GM10847 (cell line): ENCODE data around the gene COMT.
A peak's percentile ranks its signal among the peaks of the same experiment; 100 is the strongest.

Source experiments
- POLR2A ChIP-seq: IDR thresholded peaks from 2 replicates; pipeline ENCODE4 v1.6.1; 2011; ENCODE audit not compliant: insufficient read length; ENCODE audit errors: extremely low read depth

COMT gene

DNA sequence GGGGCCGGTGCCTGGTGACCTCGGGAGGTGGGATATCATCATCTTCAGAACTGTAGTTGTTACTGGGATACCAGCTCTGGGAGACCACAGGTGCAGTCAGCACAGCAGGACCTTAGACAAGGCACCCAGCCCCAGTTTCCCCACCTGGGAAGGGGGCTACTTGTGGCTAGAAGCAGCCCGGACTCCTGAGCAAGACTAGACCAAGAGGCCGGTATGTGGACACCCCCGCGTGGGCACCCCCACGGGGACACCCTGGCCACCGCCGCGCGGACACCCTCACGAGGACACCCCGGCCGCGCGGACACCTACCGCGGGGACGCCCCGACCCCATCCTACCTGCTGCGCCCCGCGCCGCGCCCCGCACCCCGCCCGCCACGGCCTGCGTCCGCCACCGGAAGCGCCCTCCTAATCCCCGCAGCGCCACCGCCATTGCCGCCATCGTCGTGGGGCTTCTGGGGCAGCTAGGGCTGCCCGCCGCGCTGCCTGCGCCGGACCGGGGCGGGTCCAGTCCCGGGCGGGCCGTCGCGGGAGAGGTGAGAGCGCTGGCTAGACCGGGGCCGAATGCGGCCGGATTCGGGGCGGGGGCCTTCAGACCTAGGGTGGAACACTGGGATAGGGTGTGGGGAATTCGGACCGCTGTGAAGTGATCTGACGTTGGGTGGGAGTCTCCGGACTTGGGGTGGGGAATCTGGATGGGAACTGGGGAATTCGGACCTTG, at the start of gene COMT, which contains the start of gene TXNRD2:
Gene COMT (plus strand): TSS at position 408 of the 718 bp plus-strand sequence. CDS start 20,755 bp downstream, outside the sequence.
Gene TXNRD2 (minus strand): TSS at position 454 of the 718 bp plus-strand sequence. CDS start 15 bp downstream, at position 439.
- TF ChIP-seq POLR2A = peak; percentile 91

DNA sequence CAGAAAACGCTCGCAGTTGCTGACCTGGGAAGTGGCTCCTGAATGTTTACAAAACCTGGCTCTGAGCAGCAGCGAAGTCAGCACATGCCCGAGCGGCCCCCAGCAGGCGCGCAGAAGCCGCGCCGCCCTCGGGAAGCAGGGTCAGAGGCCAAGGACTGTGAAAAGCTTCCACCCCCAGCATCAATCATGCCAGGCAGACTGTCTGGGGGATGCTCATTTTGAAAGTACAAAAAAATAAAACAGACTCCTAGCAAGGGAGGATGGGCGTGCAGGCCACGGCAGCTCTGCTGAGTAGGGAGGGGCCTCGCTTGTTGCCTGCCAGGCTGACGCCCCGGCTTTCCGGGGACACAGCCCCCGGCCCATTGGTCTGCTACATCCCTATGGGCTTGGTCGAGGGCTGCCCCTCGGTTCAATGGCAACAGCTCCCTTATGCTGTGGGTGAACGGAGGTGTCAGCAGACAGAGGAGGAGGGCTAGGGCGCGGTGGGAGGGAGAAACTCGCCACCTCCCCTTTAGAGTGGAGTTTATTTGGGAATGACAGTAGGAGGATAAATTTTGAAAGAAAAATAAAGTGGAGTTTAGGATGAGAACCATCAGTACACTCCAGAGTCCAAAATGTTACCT, 49.2 kb upstream of the COMT start:
- TF ChIP-seq POLR2A = no peak

DNA sequence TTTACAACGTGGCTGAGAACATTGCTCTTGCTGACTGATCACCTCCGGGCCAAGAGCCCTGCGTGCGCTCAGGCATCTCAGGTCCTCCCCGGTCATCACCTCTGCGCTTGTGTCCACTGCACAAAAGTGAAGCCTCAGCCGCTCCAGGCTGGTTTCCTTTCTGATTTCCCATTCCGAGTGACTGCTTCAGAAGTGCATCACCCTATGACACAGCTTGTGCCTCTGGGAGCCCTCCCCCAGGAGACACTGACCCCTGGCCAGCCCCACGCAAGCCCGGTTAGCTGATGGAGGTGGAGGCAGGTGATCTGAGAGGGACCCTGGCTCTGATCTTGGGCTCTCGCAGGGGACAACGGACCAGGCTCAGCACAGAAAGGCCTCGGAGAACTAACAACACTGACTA, 48.6 kb upstream of the COMT start:
- TF ChIP-seq POLR2A = no peak

- TF ChIP-seq POLR2A = no peak
Measured at GRCh38 chr22:19893363-19893762, 48.2 kb upstream of the COMT start.

DNA sequence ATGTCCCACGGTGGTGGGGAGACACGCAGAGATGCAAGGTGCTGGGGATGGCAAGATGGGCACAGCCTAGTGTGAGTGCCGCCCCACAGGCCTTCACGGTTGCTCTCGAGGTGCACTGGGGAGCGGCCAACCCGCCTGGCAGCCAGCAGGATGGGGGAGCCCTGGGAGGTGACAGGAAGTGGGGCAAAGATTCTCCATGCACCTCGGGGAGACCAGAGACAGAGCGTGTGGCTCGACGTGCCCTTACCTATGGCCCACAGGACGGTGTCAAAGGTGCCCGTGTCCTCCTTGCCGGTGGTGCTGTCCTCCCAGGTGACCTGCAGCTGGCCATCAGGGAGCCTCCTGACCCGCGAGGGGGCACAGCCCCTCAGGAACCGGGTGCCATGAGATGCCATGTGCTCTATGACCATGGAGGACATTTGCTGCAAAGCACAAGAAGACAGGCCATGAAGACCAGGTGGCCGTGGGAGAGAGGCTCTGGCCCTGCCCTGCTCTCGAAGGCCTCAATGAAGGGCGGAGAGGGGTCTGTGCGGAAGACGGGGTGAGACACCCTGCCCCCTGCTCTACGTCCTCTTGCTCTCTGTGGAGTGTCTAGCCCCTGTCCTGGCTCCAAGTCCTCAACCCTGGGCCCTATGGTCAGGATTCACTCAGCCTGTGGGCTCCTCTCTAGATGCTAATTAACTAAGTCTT, 46.3 kb upstream of the COMT start:
- no peak for TF ChIP-seq POLR2A

GRCh38 chr22:19896665-19897355, 44.8 kb upstream of the COMT start:
- no peak for TF ChIP-seq POLR2A

DNA sequence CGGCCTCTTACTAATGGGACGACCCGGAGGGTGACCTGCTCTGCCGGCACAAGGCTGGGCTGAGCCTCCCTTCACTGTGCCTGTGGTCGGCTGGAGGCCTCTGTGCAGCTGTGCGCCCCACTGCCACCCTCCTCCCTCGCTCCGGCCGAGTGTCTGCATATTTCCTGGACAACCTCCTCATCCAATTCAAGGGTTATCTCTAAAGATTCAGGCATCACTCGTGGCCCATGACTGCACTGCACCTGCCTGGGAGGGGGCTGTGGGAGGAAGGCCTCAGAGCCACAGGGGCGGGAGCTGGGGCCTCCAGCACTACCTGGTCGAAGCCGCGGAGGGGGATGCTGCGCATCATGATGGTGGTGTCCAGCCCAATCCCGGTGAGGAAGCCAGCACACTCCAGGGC, 43.8 kb upstream of the COMT start:
- TF ChIP-seq POLR2A = no peak

DNA sequence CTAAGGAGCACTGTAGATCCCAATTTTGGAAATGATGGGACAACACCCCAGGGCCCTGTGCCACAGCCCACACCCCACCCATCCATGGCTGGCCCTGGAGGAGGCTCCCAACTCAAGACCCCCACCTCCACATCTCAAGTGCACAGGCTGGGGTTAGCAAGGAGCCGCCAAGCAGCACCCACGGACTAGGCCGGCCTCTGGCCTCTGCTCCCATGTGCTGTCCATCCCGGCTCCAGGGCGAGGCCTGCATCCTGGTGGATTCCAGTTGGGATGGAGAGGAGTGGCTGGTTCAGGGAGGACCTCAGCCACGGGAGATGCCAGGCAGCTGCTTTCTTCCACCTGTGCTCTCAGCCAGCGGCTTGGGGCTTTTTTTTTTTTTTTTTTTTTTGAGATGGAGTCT, 43.4 kb upstream of the COMT start:
- no peak for TF ChIP-seq POLR2A

GRCh38 chr22:19898831-19899567, 42.6 kb upstream of the COMT start:
- TF ChIP-seq POLR2A = no peak

GRCh38 chr22:19900707-19901436, 40.7 kb upstream of the COMT start:
- no peak for TF ChIP-seq POLR2A

DNA sequence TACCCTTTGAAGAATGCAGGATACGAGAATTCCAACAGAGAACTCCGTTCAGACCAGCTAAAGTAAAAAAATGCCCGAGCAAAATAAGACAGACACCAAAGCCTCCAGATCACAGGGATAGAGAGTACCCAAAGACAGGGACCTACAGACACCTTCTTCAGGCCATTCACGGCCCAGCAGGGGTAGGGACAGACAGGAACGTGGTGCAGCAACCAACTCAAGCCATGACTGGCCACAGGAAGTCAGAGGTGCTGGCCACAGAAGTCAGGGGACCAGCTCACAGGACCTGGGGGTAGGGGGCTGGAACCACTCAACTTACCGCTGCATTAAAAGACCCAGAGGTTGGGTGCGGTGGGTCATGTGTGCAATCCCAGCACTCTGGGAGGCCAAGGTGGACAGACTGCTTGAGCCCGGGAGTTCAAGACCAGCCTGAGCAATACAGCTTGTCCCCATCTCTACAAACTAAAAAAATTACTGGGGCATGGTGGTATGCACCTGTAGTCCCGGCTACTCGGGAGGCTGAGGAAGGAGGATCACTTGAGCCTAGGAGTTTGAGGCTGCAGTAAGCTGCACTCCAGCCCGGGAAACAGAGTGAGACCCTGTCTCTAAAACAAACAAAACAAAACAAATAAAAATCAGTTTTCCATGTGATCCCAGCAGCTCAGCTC, 39.9 kb upstream of the COMT start:
- TF ChIP-seq POLR2A = no peak

GRCh38 chr22:19902245-19902715, 39.3 kb upstream of the COMT start:
- no peak for TF ChIP-seq POLR2A

GRCh38 chr22:19903031-19903430, 38.5 kb upstream of the COMT start:
- TF ChIP-seq POLR2A = no peak

DNA sequence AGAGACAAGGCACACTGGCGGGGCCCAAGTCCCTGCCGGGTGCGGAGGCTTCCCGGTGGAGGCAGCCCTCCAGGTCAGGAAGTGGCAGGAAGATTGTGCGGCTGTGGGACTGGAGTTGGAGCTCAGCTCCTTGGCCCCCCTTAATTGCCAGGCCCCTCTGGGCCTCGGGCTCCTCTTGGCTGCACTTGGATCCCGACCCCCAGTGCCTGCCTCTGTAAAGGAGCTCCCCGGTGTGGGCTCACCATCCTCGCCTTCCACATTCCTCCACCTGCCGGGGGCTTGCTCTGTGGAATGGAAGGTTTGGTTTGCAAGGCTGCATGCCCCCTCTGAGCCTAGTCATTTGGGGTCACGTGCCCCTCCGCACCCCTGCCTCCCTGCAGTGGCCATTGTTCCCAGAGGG, 38.1 kb upstream of the COMT start:
- TF ChIP-seq POLR2A = no peak
